Measurements from ENCODE around the gene RNF2.

GRCh38 chr1:185053204-185053603 is 7.8 kb downstream of the RNF2 start:
- TF ChIP-seq EZH2 (IDR thresholded peaks at IDR 0.05; ENCODE audit: insufficient read depth, poor library complexity, severe bottlenecking) (no peak), EZH2phosphoT487 (IDR thresholded peaks at IDR 0.05; ENCODE audit: insufficient read depth, low read depth) (no peak)
